Effector memory CD8-positive, alpha-beta T cell (primary cell): ENCODE measurements around the gene STYX.

ENCODE experiments used
- ATAC-seq: fragments of 150-1000 bp; cut with Tn5 transposase; replicated peaks from 2 replicates; pipeline ENCODE4 v1.10.0; 2021; ENCODE audit warnings: mild to moderate bottlenecking, moderate library complexity
- DNase-seq, 3 experiments: peaks; one replicate each; pipeline ENCODE4 v3.0.0; 2021
- H3K27ac Mint-ChIP-seq, 2 donors: one replicate each; pipeline ENCODE4 v1.8.0; 2022; ENCODE audit warnings: mild to moderate bottlenecking in 2 of 2, mixed read lengths in 2 of 2, moderate library complexity in 2 of 2
- H3K27me3 Mint-ChIP-seq, 2 donors: one replicate each; pipeline ENCODE4 v1.8.0; 2022; ENCODE audit warnings: mixed read lengths in 2 of 2
- H3K36me3 Mint-ChIP-seq: one replicate; pipeline ENCODE4 v1.8.0; 2022; ENCODE audit warnings: mild to moderate bottlenecking, moderate library complexity, mixed read lengths; ENCODE audit not compliant: insufficient read depth
- H3K4me1 Mint-ChIP-seq, 2 donors: one replicate each; pipeline ENCODE4 v1.8.0; 2022; ENCODE audit warnings: low read depth in 2 of 2, mixed read lengths in 2 of 2
- H3K4me3 Mint-ChIP-seq, 2 donors: one replicate each; pipeline ENCODE4 v1.8.0; 2022; ENCODE audit warnings: mild to moderate bottlenecking in 2 of 2, mixed read lengths in 2 of 2, moderate library complexity in 2 of 2
- H3K9me3 Mint-ChIP-seq, 2 donors: one replicate each; pipeline ENCODE4 v1.8.0; 2022; ENCODE audit warnings: mixed read lengths in 2 of 2
- total RNA-seq, 9 experiments: gene quantifications; one replicate each; lab custom pipeline; 2026; lab: John Stamatoyannopoulos, UW

The STYX gene
- total RNA-seq: 34.1 to 115 (median 42.4) reads per million in 9 experiments

DNA sequence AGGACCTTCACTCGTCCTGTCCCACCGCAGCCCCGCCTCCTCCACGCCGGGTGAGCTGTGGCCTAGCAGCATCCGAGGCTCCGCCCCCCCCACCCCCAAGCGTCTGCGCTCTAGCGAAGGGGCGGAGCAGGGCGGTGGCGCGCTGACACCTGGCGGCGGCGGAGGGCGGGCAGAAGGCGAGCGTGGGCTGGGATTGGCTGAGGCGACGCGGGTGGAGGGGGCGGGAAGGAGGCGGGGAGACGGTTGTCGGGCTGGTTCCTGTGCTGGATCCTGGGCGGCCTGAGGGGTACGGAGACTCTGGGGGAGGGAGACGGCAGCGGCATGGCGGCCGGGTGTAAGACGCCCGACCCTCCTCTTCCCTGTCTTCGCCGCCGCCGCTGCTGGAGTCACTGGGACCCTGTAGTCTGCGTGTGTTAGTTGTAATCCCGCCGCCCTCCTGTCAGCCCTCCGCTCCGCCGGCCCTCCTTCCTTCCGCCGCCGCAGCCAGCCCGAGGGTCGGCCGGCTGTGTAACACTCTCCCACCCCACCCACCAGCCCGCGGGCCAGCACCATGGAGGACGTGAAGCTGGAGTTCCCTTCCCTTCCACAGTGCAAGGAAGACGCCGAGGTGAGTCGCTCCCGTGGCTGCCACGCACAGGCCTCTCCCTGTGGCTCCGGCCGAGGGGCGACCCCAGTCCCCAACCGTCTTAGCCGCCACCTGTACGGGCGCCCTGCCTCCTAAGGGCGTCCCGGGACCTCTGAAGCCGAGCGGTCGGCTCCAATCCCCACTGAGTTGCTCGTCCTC lies at the start of gene STYX:
Gene STYX (plus strand): TSS at position 242 of the 784 bp plus-strand sequence. CDS start 309 bp downstream, at position 551.
- peak; percentile 91 for ATAC-seq
- peaks cover 16 to 29% of the 10 kb centered on the region in 2 donors for H3K4me1 Mint-ChIP-seq
- H3K4me3 Mint-ChIP-seq: peak within 1 kb of the TSS; percentile 93 to 95

DNA sequence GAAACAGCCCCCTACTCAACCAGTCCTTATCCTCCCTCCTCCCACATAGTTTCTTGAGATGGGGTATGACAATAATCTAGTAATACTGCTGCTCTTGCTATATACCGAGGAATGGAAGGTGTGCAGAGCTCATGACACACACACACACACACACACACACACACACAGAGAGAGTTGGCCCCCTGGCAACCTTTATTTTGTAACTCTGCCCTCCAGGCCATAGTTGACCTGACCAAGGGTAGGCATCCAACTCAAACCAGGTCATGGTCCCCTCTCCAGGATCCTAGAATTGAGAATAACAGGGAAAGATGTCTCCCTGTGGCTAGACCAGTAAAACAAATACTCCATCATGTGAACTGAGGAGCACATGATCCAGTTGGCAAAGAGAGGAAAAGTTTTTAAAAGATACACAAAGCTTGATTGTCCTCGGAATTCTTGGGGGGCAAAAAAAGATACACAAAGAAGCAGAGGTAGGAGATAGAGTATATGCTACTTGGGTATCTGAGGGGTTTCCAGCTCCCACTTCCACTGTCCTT lies 45.9 kb upstream of the STYX start:
- H3K36me3 Mint-ChIP-seq: peaks cover 25% of the 10 kb centered on the region
- H3K27ac Mint-ChIP-seq: peak overlapping the region; percentile 60 to 84
- no peaks in the 10 kb centered on the region for H3K27me3 Mint-ChIP-seq
- no peak overlapping the region for H3K4me3 Mint-ChIP-seq
- ATAC-seq (no peak), DNase-seq (no peak)
- H3K9me3 Mint-ChIP-seq: no peaks in the 10 kb centered on the region
- peaks cover 38 to 41% of the 10 kb centered on the region in 2 donors for H3K4me1 Mint-ChIP-seq

More for the DNA sequence above, at the start of gene STYX:
- H3K36me3 Mint-ChIP-seq: peaks cover 69% of the 10 kb centered on the region
- peak; percentile 96 to 97 (median 96) for DNase-seq
- H3K27ac Mint-ChIP-seq: peak within 1 kb of the TSS; percentile 90 to 91
- no peaks in the 10 kb centered on the region for H3K27me3 Mint-ChIP-seq
- H3K9me3 Mint-ChIP-seq: no peaks in the 10 kb centered on the region

- no peaks in the 10 kb centered on the region for H3K27me3 Mint-ChIP-seq
- ATAC-seq (no peak), DNase-seq (no peak)
- peak overlapping the region in 1 of 2 donors; percentile 43 for H3K4me3 Mint-ChIP-seq
- H3K4me1 Mint-ChIP-seq: peaks cover 47% of the 10 kb centered on the region in 2 donors
- H3K36me3 Mint-ChIP-seq: peaks cover 13% of the 10 kb centered on the region
- H3K9me3 Mint-ChIP-seq: no peaks in the 10 kb centered on the region
- H3K27ac Mint-ChIP-seq: peak overlapping the region; percentile 44 to 84
Observed at GRCh38 chr14:52686176-52686575, 43.8 kb upstream of the STYX start.

DNA sequence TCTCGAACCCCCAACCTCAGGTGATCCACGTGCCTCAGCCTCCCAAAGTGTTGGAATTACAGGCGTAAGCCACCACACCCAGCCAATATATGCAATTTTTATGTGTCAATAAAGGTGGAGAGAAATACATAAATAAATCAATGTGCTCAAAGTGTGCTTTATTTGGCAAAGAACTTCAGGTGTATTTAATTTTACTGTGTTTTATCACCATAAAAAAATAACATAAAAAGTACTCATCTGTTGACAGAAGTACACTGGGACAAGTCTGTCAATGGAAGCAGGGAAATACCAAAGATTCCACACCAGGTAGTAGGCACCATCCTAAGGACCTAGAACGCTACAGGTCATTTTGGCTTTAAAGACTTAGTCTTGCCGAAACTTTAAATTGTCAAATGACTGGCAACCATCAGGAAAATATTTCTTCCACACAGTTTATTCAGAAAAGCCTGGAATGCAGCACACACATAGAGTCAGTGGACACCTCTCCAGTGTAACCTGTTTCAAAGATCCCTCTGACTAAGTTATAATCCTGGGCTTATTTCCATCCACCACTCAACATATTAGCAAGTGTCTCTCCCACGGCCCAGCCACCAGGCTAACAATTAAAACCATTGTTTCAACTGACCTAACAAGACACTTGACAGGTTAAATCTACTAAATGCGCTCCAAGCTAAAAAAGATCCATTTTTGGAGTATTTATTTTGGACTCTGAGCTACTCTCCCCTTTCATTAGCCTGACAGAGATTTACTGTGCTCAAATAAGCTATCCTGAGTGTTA lies 38.8 kb upstream of the STYX start:
- H3K9me3 Mint-ChIP-seq: no peaks in the 10 kb centered on the region
- no peaks in the 10 kb centered on the region for H3K27me3 Mint-ChIP-seq
- ATAC-seq (no peak), DNase-seq (no peak)
- H3K4me3 Mint-ChIP-seq: no peak overlapping the region
- H3K36me3 Mint-ChIP-seq: peaks cover 11% of the 10 kb centered on the region
- H3K27ac Mint-ChIP-seq: peak overlapping the region; percentile 26 to 29
- H3K4me1 Mint-ChIP-seq: peaks cover 58 to 63% of the 10 kb centered on the region in 2 donors

GRCh38 chr14:52692248-52692962 lies 37.6 kb upstream of the STYX start:
- H3K4me3 Mint-ChIP-seq: peak overlapping the region; percentile 2 to 20
- peak overlapping the region in 1 of 2 donors; percentile 4 for H3K27ac Mint-ChIP-seq
- H3K27me3 Mint-ChIP-seq: no peaks in the 10 kb centered on the region
- H3K36me3 Mint-ChIP-seq: peaks cover 7% of the 10 kb centered on the region
- H3K4me1 Mint-ChIP-seq: peaks cover 47 to 51% of the 10 kb centered on the region in 2 donors
- H3K9me3 Mint-ChIP-seq: no peaks in the 10 kb centered on the region
- DNase-seq: no peak
- peak; percentile 36 for ATAC-seq

DNA sequence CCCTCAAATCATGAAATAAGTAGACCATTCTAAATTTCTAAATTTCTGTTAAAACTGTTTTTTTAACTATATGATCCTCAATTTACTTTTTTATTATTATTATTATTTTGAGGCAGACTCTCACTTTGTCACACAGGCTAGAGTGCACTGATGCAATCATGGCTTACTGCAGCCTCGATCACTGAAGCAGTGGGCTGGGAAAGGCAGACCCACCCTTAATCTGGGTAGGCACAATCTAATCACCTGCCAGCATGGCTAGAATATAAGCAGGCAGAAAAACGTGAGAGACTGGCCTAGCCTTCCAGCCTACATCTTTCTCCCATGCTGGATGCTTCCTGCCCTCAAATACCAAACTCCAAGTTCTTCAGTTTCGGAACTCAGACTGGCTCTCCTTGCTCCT lies 36.9 kb upstream of the STYX start:
- H3K4me3 Mint-ChIP-seq: peak overlapping the region; percentile 2 to 20
- no peak for ATAC-seq
- no peaks in the 10 kb centered on the region for H3K27me3 Mint-ChIP-seq
- peaks cover 7% of the 10 kb centered on the region for H3K36me3 Mint-ChIP-seq
- DNase-seq: no peak
- peaks cover 42 to 44% of the 10 kb centered on the region in 2 donors for H3K4me1 Mint-ChIP-seq
- H3K9me3 Mint-ChIP-seq: no peaks in the 10 kb centered on the region
- H3K27ac Mint-ChIP-seq: peak overlapping the region; percentile 38 to 89

DNA sequence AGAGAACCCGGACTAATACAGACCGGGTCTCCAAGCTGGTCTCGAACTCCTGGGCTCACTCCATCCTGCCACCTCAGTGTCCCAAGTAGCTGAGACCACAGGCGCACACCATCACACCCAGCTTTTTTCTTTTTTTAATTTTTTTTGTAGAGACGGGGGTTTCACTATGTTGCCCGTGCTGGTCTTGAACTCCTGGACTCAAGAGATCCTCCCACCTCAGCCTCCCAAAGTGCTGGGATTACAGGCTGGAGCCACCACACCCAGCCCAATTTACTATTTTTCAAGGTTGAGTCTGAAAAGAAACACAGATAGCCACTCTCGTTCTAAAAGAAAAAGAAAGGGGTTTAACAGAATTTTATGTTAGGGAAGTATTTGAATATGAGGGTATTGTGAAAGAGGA lies 36.4 kb upstream of the STYX start:
- Mint-ChIP-seq H3K9me3 (no peaks in the 10 kb centered on the region), H3K27ac (peak overlapping the region; percentile 38 to 89), H3K4me3 (peak overlapping the region; percentile 2 to 20), H3K36me3 (peaks cover 7% of the 10 kb centered on the region), H3K4me1 (peaks cover 37 to 40% of the 10 kb centered on the region in 2 donors), H3K27me3 (no peaks in the 10 kb centered on the region)
- no peak for ATAC-seq
- DNase-seq: no peak

DNA sequence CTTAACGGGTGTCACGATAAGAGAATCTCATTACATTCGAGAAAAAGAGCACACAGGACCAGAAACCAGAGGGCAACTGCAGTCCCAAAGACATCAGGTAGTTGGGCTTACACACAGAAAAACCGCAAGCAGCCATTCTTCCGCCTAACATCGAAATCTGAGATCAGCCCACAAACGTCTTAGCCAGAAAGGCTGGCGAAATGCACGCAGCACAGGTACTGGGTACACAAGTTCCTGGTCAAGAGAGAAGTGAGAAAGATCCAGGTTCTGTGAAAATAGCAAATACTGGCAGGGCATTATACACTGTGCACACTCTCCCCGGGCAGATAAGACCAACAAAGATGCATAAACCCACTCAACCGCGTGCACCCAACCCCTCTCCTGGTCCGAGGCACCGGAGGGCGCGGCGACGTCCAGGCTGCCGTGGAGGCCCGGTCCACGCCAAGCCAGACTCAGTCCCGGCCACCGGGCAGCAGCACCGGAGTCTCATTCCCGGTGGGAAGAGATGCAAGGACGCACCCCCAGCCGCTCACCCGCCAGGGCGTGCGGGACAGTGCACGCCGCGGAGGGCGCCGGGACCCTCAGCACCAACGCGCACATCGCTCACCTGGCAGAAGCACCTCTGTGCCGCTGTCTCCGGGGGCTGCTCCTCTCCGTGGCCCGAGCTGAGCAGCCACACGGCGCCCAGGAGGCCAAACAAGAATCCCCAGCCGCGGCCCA lies 35.0 kb upstream of the STYX start:
- Mint-ChIP-seq H3K4me3 (peak overlapping the region; percentile 87 to 95), H3K4me1 (peaks cover 33 to 38% of the 10 kb centered on the region in 2 donors), H3K27ac (peak overlapping the region; percentile 81 to 96), H3K36me3 (peaks cover 7% of the 10 kb centered on the region), H3K27me3 (no peaks in the 10 kb centered on the region), H3K9me3 (no peaks in the 10 kb centered on the region)
- DNase-seq (peak; percentile 40 to 49 (median 49)), ATAC-seq (peak; percentile 67)

DNA sequence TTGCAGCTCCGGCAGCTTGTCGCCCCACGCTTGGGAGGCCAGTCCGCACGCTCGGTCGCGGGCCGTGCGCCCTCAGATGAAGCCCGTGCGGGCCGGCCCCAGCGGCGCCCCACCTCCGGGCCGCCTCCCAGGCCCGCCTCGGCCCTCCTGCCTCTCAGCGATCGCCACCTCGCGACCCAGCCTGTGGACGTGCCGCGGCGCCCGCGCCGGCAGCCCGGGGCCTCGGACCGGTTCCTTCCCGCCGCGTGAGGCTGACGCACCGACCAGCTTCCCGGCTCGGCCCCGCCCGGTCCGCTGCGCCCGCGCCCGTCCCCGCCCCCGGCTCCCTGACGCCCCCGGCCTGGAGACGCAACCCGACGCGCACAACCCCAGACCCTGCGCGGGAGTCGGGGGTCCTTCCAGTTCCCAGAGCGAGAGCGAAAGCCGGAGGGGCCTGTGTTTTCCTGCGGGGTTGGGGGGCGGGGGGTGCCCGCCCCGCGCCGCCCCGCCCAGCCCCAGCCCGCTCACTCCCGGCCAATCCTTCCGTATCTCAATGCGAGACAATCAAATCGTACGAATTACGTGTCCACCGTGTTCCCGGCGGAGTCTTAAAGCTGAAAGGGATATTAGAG lies 34.4 kb upstream of the STYX start, which contains the start of gene ERO1A:
Gene ERO1A (minus strand): TSS at position 78 of the 611 bp plus-strand sequence. CDS start 77 bp downstream, at position 1.
- H3K9me3 Mint-ChIP-seq: no peaks in the 10 kb centered on the region
- ATAC-seq: peak; percentile 71
- peaks cover 7% of the 10 kb centered on the region for H3K36me3 Mint-ChIP-seq
- H3K27me3 Mint-ChIP-seq: no peaks in the 10 kb centered on the region
- H3K4me1 Mint-ChIP-seq: peaks cover 29 to 32% of the 10 kb centered on the region in 2 donors
- H3K4me3 Mint-ChIP-seq: peak within 1 kb of the TSS; percentile 87 to 95
- DNase-seq: peak; percentile 37 to 51 (median 49)
- H3K27ac Mint-ChIP-seq: peak within 1 kb of the TSS; percentile 81 to 96

DNA sequence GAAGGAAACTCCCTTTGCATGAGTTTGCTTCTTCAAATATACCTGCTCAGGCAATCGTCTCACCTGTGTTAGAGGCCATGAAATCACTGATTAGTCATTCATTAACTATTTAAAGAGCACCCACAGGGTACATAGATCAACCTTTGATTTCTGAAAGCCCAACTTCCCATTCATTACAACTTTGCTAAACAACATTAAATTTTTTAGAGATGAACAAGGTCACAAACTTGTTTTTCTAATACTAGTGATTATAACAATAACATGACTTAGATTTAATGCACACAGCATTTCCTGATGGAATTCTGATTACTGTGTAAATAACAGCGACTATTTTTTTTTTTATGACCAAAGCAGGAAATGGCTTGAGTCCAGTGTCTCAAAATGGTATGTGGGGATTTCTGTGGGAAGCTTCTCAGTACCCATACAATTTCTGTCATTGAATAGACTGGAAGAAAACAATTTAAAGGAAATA lies 29.2 kb upstream of the STYX start:
- H3K27ac Mint-ChIP-seq: no peak overlapping the region
- DNase-seq (no peak), ATAC-seq (no peak)
- no peaks in the 10 kb centered on the region for H3K36me3 Mint-ChIP-seq
- no peaks in the 10 kb centered on the region for H3K9me3 Mint-ChIP-seq
- no peaks in the 10 kb centered on the region for H3K4me1 Mint-ChIP-seq
- no peaks in the 10 kb centered on the region for H3K27me3 Mint-ChIP-seq
- H3K4me3 Mint-ChIP-seq: no peak overlapping the region

- no peak overlapping the region for H3K4me3 Mint-ChIP-seq
- DNase-seq: no peak
Observed at GRCh38 chr14:52701223-52701622, 28.7 kb upstream of the STYX start.

DNA sequence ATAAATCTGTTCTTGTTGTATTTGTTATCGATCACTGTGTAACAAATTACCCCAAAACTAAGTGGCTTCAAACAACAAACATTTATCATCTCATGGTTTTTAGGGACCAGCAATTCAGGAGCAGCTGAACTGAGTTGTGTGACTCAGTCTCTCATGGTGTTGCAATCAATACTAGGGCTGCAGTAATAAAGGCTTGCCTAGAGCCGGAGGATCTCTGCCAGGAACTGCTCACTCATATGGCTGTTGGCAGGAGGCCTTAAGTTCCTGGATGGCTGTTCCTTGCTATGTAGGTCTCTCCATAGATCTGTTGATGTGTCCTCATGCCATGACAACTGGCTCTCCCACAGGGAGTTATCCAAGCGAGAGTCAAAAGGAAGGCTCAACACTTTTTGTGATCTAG lies 26.7 kb upstream of the STYX start:
- Mint-ChIP-seq H3K36me3 (peaks cover 10% of the 10 kb centered on the region), H3K4me3 (no peak overlapping the region), H3K9me3 (no peaks in the 10 kb centered on the region), H3K27ac (no peak overlapping the region), H3K4me1 (peaks cover 18 to 22% of the 10 kb centered on the region in 2 donors), H3K27me3 (no peaks in the 10 kb centered on the region)
- no peak for ATAC-seq
- DNase-seq: no peak

More at GRCh38 chr14:52701223-52701622, 28.7 kb upstream of the STYX start:
- H3K36me3 Mint-ChIP-seq: no peaks in the 10 kb centered on the region
- no peaks in the 10 kb centered on the region for H3K9me3 Mint-ChIP-seq
- no peak for ATAC-seq
- H3K27ac Mint-ChIP-seq: no peak overlapping the region
- H3K27me3 Mint-ChIP-seq: no peaks in the 10 kb centered on the region
- peaks cover under 1 to 2% of the 10 kb centered on the region in 2 donors for H3K4me1 Mint-ChIP-seq
